GM21619 (cell line): ENCODE data around the gene MACROH2A1.

Source experiments
- ATAC-seq: cut with Tn5 transposase; IDR thresholded peaks from one replicate; pipeline ENCODE4 v1.9.1; 2021; ENCODE audit not compliant: unreplicated experiment

Gene MACROH2A1

GRCh38 chr5:135436951-135437418 lies 38.0 kb upstream of the MACROH2A1 start:
- ATAC-seq: no peak

- no peak for ATAC-seq
These were observed 36.7 kb upstream of the MACROH2A1 start for GRCh38 chr5:135435467-135436330.

- ATAC-seq: no peak
These were observed 35.8 kb upstream of the MACROH2A1 start for GRCh38 chr5:135434591-135435466.

- ATAC-seq: no peak
These were observed 34.8 kb upstream of the MACROH2A1 start for GRCh38 chr5:135433681-135434426.

- no peak for ATAC-seq
These were observed 33.1 kb upstream of the MACROH2A1 start for GRCh38 chr5:135432113-135432512.

- ATAC-seq: no peak
These were observed 31.1 kb upstream of the MACROH2A1 start for GRCh38 chr5:135430135-135430437.

- ATAC-seq: no peak
These were observed 30.5 kb upstream of the MACROH2A1 start for GRCh38 chr5:135429301-135430134.

- no peak for ATAC-seq
These were observed 29.6 kb upstream of the MACROH2A1 start for GRCh38 chr5:135428586-135428985.

GRCh38 chr5:135426102-135427082 lies 27.4 kb upstream of the MACROH2A1 start:
- ATAC-seq: peak; percentile 91

- ATAC-seq: no peak
These were observed 26.6 kb upstream of the MACROH2A1 start for GRCh38 chr5:135425641-135426040.

GRCh38 chr5:135423846-135424168 lies 24.8 kb upstream of the MACROH2A1 start:
- ATAC-seq: no peak

- ATAC-seq: no peak
These were observed 24.3 kb upstream of the MACROH2A1 start for GRCh38 chr5:135423146-135423845.

- ATAC-seq: no peak
These were observed 23.4 kb upstream of the MACROH2A1 start for GRCh38 chr5:135422419-135422818.

- ATAC-seq: no peak
These were observed 18.1 kb upstream of the MACROH2A1 start for GRCh38 chr5:135417083-135417482.

GRCh38 chr5:135405082-135405481 lies 6.1 kb upstream of the MACROH2A1 start:
- no peak for ATAC-seq

GRCh38 chr5:135402031-135402430 lies 3.0 kb upstream of the MACROH2A1 start:
- no peak for ATAC-seq

- ATAC-seq: no peak
These were observed 1.8 kb upstream of the MACROH2A1 start for GRCh38 chr5:135400866-135401265.

- ATAC-seq: no peak
These were observed 937 bp upstream of the MACROH2A1 start for GRCh38 chr5:135399794-135400542.
